Mesodermal cell (in vitro differentiated cells): ENCODE results near the gene PPCDC.
"Not testable (repeated sequence)": the region's sequence is repeated elsewhere in the genome, so short reads cannot be mapped to it uniquely, and the experiment has no call there.

Source experiments
- H3K27ac ChIP-seq: 2 replicates; pipeline ENCODE4 v1.7.0; 2013; ENCODE audit warnings: mild to moderate bottlenecking, low read depth, low read length, moderate library complexity; ENCODE audit not compliant: severe bottlenecking
- H3K36me3 ChIP-seq: 2 replicates; pipeline ENCODE4 v1.7.1; 2013; ENCODE audit warnings: mild to moderate bottlenecking, low read length, moderate library complexity; ENCODE audit not compliant: control insufficient read depth, insufficient read depth
- H3K4me1 ChIP-seq: one replicate; pipeline ENCODE4 v1.7.1; 2013; ENCODE audit warnings: mild to moderate bottlenecking, low read length; ENCODE audit not compliant: insufficient read depth, control insufficient read depth, poor library complexity, severe bottlenecking
- H3K4me3 ChIP-seq: 2 replicates; pipeline ENCODE4 v1.7.0; 2013; ENCODE audit warnings: low read length, control low read depth, mild to moderate bottlenecking; ENCODE audit not compliant: insufficient read depth, poor library complexity, severe bottlenecking; ENCODE audit errors: extremely low read depth
- H3K9me3 ChIP-seq: 2 replicates; pipeline ENCODE4 v1.7.1; 2013; ENCODE audit warnings: mild to moderate bottlenecking, low read length, moderate library complexity; ENCODE audit not compliant: control insufficient read depth
- WGBS, 2 experiments: methylation state at CpG; one replicate each; pipeline ENCODE4 v1.1.5; 2013; ENCODE audit warnings: missing lambda C conversion rate in 2 of 2; ENCODE audit not compliant: insufficient coverage in 2 of 2; 5-methylcytosine and 5-hydroxymethylcytosine counted together

PPCDC gene

DNA sequence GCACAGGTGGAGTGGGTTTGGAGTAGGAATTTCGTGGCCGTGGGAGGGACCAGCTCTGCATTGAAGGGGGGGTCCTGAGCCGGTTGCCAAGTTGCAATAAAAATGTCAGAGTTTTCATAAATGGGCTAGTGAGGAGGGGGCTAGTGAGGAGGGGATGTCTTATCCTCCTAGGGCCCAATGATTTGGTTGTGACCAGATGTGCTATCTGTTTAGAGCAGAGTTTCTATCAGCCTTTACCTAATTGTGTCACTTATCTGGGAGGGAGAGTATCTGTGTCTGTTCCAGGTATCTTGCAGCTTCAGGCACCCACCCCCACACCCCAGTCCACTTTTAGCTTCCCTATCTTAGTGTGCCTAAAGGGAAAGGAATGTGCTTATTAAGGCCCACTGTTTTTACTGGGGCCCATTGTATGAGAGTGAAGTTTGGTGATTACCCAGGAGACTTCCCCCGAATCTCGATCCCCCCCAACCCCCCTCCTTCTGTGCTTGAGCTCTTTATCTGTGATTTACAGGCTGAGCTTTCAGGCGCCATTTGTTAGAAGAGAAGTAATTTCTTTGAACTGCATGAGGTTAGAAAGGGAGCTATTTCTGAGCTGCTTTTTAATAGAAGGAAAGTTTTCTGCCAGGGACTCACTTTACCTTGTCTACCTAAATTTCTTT is 42.6 kb downstream of the PPCDC start:
- 86% methylated on average over 3 of the region's 6 CpGs; no CpG with 5 or more reads in 1 of the 2 experiments for WGBS, 2 experiments
- Histone ChIP-seq H3K4me3 (no peak overlapping the region), H3K27ac (no peak overlapping the region), H3K36me3 (no peaks in the 10 kb centered on the region), H3K4me1 (peaks cover 8% of the 10 kb centered on the region), H3K9me3 (peaks cover 15% of the 10 kb centered on the region)

DNA sequence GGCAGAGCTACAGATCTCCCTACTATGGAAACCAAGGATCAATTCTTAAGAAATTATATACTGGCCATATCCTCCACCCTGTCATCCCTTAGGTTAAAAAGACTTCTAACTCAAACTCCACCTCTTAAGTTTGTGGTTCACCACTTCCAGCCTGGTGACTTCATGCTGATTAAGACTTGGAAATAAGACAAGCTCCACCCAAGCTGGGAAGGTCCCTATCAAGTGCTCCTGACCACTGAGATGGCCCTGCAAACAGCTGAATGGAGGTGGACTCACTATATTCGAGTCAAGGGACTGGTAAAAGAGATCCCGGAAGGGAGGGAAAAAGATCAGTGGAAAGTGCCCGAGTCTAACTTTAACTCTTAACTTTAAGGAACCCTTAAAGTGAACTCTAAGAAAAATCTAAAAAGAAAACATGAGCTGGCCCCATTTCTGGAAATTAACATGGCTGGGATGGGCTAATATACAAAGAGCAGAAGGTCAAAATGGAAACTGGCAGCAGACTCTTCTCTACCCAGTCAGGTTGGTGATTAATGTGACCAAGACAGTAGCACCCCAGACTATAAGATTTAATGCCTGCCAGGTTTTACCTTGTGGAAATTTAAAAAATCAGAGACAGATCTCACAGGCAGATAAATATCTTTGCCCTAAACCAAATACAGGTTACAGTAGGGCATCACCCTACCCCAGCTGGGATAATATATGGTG is 43.9 kb downstream of the PPCDC start:
- no peak overlapping the region for H3K27ac ChIP-seq
- no peak overlapping the region for H3K4me3 ChIP-seq
- H3K9me3 ChIP-seq: peaks cover 15% of the 10 kb centered on the region
- peaks cover 3% of the 10 kb centered on the region for H3K4me1 ChIP-seq
- 88% methylated on average over 1 of the region's 3 CpGs; no CpG with 5 or more reads in 1 of the 2 experiments for WGBS, 2 experiments
- H3K36me3 ChIP-seq: no peaks in the 10 kb centered on the region

DNA sequence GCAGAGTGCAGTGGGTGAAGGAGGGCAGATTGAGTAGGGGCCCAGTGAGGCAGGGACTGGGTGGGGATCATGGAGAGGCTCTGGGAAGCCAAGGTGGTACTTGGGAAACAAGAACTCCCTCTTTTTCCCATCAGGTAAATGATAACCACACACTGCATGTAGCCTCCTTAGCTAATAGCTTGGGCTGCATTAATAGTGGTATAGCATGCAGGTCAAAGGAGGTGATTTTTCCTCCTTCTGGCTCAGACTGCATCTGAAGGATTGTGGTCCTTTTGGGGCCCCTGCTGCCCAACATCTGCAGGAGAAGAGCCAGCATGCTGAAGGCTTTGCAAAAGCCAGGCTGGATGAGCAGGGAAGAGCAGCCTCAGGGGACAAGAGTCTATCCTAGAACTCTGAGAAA is 45.4 kb downstream of the PPCDC start:
- no peak overlapping the region for H3K27ac ChIP-seq
- peaks cover 3% of the 10 kb centered on the region for H3K4me1 ChIP-seq
- peaks cover 15% of the 10 kb centered on the region for H3K9me3 ChIP-seq
- H3K4me3 ChIP-seq: no peak overlapping the region
- no peaks in the 10 kb centered on the region for H3K36me3 ChIP-seq

DNA sequence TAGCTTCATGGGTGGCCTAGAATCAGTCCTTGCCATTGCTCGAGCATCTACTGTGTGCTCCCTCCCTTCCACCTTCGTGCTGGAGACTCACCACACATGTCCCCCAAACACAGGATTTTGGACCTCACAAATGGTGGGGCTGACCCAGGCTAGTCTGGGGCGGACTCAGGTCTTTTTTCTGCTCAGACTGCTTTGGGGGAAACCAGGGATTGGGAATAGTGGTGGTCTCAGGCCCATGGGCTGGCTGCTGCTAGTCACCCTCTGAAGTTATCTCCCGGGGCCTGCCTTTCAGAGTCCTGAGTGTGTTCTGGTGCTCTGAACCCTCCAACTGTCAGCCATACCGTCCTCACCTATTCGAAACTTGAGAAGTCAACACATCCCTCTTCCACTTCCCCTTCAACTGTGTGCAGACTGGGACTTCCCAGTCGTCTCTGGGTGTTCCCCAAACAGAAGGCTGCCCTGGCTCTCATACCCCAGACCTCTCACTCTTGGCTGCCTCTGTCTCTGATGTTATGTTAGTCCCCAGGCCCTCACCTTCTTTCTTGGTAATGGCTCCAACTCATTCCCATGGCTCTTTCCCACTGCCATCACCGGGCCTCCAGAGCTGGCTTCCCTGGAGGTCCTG is 46.0 kb downstream of the PPCDC start:
- Histone ChIP-seq H3K36me3 (no peaks in the 10 kb centered on the region), H3K4me1 (peaks cover 3% of the 10 kb centered on the region), H3K27ac (no peak overlapping the region), H3K9me3 (peaks cover 15% of the 10 kb centered on the region), H3K4me3 (no peak overlapping the region)
- WGBS, 2 experiments: 83 to 84% methylated on average over 5 to 8 of the region's 8 CpGs

DNA sequence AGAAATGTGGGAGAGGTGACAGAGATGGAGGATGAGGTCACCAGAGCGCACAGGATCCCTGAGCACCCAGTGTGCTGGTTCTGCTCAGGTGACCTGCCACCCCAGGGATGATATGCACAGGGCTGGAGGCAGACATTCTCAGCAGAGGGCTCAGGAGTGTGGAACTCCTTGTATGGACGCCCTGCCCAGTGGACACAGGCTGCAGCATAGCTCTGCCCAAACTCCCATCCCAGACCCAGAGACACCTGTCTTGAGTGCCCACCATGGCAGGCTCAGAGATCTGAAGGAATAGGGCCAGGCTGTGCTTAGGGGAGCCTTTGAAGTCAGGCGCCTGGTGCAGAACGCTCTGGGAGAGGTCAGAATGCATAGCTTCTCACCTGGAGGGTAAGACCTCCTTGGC is 47.3 kb downstream of the PPCDC start:
- peaks cover 15% of the 10 kb centered on the region for H3K9me3 ChIP-seq
- H3K4me1 ChIP-seq: peaks cover 3% of the 10 kb centered on the region
- H3K4me3 ChIP-seq: no peak overlapping the region
- no peaks in the 10 kb centered on the region for H3K36me3 ChIP-seq
- no peak overlapping the region for H3K27ac ChIP-seq
- 76 to 100% methylated on average over 2 to 3 of the region's 4 CpGs for WGBS, 2 experiments

DNA sequence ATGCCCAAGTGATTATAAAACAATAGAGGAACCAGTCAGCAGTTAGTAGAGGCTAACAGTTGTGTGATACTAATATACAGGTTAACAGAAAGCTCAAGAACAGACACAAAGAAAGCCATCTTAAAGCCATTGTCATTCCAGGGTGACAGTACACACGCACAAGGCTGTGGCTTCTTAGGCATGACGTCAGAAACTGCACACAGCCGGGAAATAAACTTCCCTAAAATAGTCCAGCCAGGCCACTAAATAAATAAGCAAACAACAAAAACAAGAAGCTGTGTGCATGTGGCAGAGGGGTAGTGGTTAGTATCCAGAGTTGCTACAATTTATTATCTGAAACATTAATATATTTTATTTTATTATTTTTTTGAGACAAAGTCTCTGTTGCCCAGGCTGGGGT is 49.8 kb downstream of the PPCDC start:
- peaks cover 10% of the 10 kb centered on the region for H3K9me3 ChIP-seq
- H3K4me3 ChIP-seq: no peak overlapping the region
- H3K4me1 ChIP-seq: no peaks in the 10 kb centered on the region
- H3K27ac ChIP-seq: no peak overlapping the region
- WGBS, 2 experiments: 100% methylated on average over 2 of the region's 3 CpGs; no CpG with 5 or more reads in 1 of the 2 experiments
- H3K36me3 ChIP-seq: no peaks in the 10 kb centered on the region

DNA sequence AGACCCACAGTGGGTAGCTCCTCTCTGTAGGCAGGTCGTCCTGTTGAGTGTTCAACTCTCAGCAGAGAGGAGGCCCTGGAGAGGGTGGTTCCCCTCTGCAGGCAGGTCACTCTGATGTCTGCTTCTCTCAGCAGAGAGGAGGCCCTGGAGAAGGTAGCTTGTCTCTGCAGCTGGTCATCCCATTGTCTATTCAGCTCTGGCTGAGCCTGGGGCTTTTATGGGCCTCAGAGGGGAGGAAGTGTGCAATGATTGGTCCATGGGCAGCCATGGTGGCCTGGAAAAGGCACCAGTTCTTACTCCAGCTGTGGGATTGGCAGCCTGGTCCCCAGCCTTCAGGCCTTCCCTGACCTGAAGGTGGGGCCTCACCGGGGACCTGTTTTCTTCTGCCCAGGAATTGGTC is 52.9 kb downstream of the PPCDC start:
- H3K27ac ChIP-seq: no peak overlapping the region
- H3K9me3 ChIP-seq: peaks cover 10% of the 10 kb centered on the region
- no peak overlapping the region for H3K4me3 ChIP-seq
- H3K4me1 ChIP-seq: no peaks in the 10 kb centered on the region
- no peaks in the 10 kb centered on the region for H3K36me3 ChIP-seq
- 83 to 91% methylated on average over 2 of the region's 2 CpGs for WGBS, 2 experiments

DNA sequence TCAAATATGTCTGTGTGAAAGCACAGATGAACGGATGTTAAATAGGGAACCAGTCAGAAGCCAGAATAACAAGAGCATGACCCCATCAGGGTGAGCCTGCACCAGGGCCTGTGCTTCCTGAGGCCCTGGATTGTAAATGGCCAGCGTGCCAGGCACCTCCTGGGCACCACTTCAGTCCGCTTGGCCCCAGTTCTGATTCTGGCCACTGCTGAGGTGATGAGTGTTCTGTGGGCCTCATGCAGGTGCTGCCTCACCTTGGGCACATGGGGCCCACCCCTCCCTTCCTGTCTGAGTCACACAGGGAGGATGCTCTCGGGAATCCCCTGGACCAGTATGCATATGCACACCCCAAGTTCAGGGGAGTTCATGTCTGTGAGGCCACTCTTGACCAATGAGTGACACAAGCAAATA is 54.2 kb downstream of the PPCDC start:
- not testable (repeated sequence) for H3K9me3 ChIP-seq, H3K27ac ChIP-seq, H3K4me3 ChIP-seq, H3K36me3 ChIP-seq, H3K4me1 ChIP-seq
- 92 to 95% methylated on average over 2 to 3 of the region's 4 CpGs for WGBS, 2 experiments

DNA sequence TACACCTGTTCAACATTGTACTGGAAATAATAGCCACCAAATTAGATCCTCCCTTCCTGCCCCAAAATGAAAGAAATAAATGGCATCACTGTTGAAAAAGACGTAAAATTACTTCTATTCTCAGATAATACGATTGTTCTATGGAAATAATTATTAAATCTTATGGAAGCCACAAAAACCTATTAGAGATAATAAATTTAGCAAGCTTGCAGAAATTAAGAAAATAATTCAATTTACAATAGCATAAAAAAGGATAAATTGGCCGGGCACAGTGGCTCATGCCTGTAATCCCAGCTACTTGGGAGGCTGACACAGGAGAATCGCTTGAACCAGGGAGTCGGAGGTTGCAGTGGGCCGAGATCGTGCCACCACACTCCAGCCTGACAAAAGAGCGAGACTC is 57.8 kb downstream of the PPCDC start:
- no peaks in the 10 kb centered on the region for H3K4me1 ChIP-seq
- 100% methylated on average over 3 of the region's 8 CpGs; no CpG with 5 or more reads in 1 of the 2 experiments for WGBS, 2 experiments
- H3K4me3 ChIP-seq: no peak overlapping the region
- H3K36me3 ChIP-seq: no peaks in the 10 kb centered on the region
- no peak overlapping the region for H3K27ac ChIP-seq
- peaks cover 8% of the 10 kb centered on the region for H3K9me3 ChIP-seq

DNA sequence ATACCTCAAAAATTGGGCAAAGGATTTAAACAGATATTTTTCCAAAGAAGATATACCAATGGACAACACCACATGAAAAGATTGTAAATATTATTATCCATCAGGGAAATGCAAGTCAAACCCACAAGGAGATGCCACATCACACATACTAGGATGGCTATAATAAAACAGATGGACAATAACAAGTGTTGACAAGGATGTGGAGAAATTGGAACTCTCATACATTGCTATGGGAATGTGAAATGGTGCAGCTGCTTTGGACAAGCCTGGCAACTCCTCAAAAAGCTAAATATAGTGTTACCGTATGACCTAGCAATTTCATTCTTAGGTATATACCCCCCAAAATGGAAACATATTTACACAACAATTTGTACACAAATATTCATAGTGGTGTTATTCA is 59.3 kb downstream of the PPCDC start:
- no CpG with 5 or more reads among the region's 1 CpG for WGBS, 2 experiments
- H3K4me1 ChIP-seq: no peaks in the 10 kb centered on the region
- H3K36me3 ChIP-seq: no peaks in the 10 kb centered on the region
- H3K27ac ChIP-seq: no peak overlapping the region
- H3K9me3 ChIP-seq: no peaks in the 10 kb centered on the region
- no peak overlapping the region for H3K4me3 ChIP-seq

DNA sequence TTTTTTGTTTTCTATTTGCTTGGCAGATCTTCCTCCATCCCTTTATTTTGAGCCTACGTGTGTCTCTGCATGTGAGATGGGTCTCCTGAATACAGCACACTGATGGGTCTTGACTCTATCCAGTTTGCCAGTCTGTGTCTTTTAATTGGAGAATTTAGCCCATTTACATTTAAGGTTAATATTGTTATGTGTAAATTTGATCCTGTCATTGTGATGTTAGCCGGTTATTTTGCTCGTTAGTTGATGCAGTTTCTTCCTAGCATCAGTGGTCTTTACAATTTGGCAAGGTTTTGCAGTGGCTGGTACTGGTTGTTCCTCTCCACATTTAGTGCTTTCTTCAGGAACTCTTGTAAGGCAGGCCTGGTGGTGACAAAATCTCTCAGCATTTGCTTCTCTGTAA is 62.3 kb downstream of the PPCDC start:
- H3K36me3 ChIP-seq, H3K4me3 ChIP-seq, H3K4me1 ChIP-seq, H3K9me3 ChIP-seq, H3K27ac ChIP-seq: not testable (repeated sequence)
- WGBS, 2 experiments: 80 to 100% methylated on average over 1 to 2 of the region's 3 CpGs
